Rectal smooth muscle tissue (tissue), 1 donor: Measurements from ENCODE around the gene ATP6V0E2.

Source experiments
- H3K27ac ChIP-seq: one replicate; pipeline ENCODE4 v1.7.0; 2013; ENCODE audit warnings: low read depth, low read length, inconsistent platforms
- H3K27me3 ChIP-seq: one replicate; pipeline ENCODE4 v1.7.0; 2013; ENCODE audit warnings: low read length; ENCODE audit not compliant: control insufficient read depth, insufficient read depth
- H3K36me3 ChIP-seq: one replicate; pipeline ENCODE4 v1.7.0; 2013; ENCODE audit warnings: low read length; ENCODE audit not compliant: control insufficient read depth, insufficient read depth
- H3K4me1 ChIP-seq: one replicate; pipeline ENCODE4 v1.7.0; 2013; ENCODE audit warnings: low read length; ENCODE audit not compliant: control insufficient read depth, insufficient read depth
- H3K4me3 ChIP-seq: one replicate; pipeline ENCODE4 v1.7.0; 2013; ENCODE audit warnings: low read length
- H3K9ac ChIP-seq: one replicate; pipeline ENCODE4 v1.7.0; 2013; ENCODE audit warnings: low read length

The ATP6V0E2 gene

DNA sequence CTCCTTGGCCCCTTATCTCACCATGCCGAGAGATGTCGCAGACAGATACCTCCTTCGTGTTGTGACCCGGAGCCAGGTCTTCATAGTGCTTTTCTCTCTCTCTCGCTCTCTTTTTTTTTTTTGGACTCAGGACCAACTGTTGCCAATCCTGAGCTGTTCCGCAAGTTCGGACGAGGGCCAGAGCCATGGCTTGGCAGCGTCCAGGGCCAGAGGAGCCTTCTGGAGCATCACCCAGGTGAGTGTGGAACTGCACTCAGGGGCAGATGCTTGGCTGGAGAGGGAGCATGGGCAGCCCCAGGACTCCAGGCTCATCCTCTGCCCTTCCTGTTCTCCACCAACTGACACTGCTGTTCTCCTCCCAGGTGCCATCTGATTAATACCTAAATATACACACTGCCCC, 27.7 kb upstream of the ATP6V0E2 start:
- H3K27me3 ChIP-seq = no peaks in the 10 kb centered on the region
- H3K4me3 ChIP-seq = no peak overlapping the region
- no peak overlapping the region for H3K27ac ChIP-seq
- no peaks in the 10 kb centered on the region for H3K4me1 ChIP-seq
- H3K36me3 ChIP-seq = peaks cover 5% of the 10 kb centered on the region
- H3K9ac ChIP-seq = no peak overlapping the region

GRCh38 chr7:149846436-149847046, 27.2 kb upstream of the ATP6V0E2 start:
- Histone ChIP-seq H3K9ac (no peak overlapping the region), H3K4me3 (no peak overlapping the region), H3K27me3 (no peaks in the 10 kb centered on the region), H3K4me1 (no peaks in the 10 kb centered on the region), H3K27ac (no peak overlapping the region), H3K36me3 (peaks cover 5% of the 10 kb centered on the region)

- Histone ChIP-seq H3K4me3 (no peak overlapping the region), H3K27ac (no peak overlapping the region), H3K36me3 (peaks cover 9% of the 10 kb centered on the region), H3K4me1 (no peaks in the 10 kb centered on the region), H3K9ac (no peak overlapping the region), H3K27me3 (no peaks in the 10 kb centered on the region)
Observed at GRCh38 chr7:149849174-149849573, 24.6 kb upstream of the ATP6V0E2 start.

- H3K36me3 ChIP-seq = peaks cover 9% of the 10 kb centered on the region
- H3K27ac ChIP-seq = no peak overlapping the region
Observed at GRCh38 chr7:149850007-149850594, 23.7 kb upstream of the ATP6V0E2 start.

DNA sequence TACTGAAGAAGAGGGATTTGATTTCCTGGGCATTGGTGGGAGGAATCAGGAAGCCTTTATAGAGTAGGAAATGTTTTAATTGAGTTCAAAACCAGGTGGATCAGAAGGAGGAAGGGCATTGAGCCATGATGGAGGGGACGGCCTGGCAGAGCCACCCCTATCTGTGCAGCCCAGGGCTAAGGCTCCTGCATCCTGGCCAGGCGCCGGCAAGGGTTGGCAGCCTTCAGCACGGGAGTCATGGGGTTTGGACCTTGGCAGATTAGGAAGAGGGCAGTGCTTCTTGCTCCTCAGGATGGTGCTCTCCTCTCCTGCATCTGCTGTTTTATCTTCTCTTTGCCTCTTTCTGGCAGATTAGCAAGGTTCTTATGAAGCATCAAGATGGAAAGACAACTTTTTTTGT, 23.1 kb upstream of the ATP6V0E2 start:
- Histone ChIP-seq H3K4me3 (no peak overlapping the region), H3K36me3 (peaks cover 9% of the 10 kb centered on the region), H3K4me1 (no peaks in the 10 kb centered on the region), H3K27ac (no peak overlapping the region), H3K27me3 (no peaks in the 10 kb centered on the region), H3K9ac (no peak overlapping the region)

More at GRCh38 chr7:149850007-149850594, 23.7 kb upstream of the ATP6V0E2 start:
- Histone ChIP-seq H3K4me3 (no peak overlapping the region), H3K4me1 (no peaks in the 10 kb centered on the region), H3K9ac (no peak overlapping the region), H3K27me3 (no peaks in the 10 kb centered on the region)

- H3K9ac ChIP-seq = no peak overlapping the region
- H3K27me3 ChIP-seq = no peaks in the 10 kb centered on the region
- no peak overlapping the region for H3K27ac ChIP-seq
- H3K36me3 ChIP-seq = peaks cover 4% of the 10 kb centered on the region
- H3K4me3 ChIP-seq = no peak overlapping the region
- H3K4me1 ChIP-seq = no peaks in the 10 kb centered on the region
Observed at GRCh38 chr7:149851449-149851848, 22.3 kb upstream of the ATP6V0E2 start.

- Histone ChIP-seq H3K4me1 (no peaks in the 10 kb centered on the region), H3K9ac (no peak overlapping the region), H3K27me3 (no peaks in the 10 kb centered on the region), H3K36me3 (peaks cover 4% of the 10 kb centered on the region), H3K4me3 (no peak overlapping the region), H3K27ac (no peak overlapping the region)
Observed at GRCh38 chr7:149853157-149853556, 20.6 kb upstream of the ATP6V0E2 start.

DNA sequence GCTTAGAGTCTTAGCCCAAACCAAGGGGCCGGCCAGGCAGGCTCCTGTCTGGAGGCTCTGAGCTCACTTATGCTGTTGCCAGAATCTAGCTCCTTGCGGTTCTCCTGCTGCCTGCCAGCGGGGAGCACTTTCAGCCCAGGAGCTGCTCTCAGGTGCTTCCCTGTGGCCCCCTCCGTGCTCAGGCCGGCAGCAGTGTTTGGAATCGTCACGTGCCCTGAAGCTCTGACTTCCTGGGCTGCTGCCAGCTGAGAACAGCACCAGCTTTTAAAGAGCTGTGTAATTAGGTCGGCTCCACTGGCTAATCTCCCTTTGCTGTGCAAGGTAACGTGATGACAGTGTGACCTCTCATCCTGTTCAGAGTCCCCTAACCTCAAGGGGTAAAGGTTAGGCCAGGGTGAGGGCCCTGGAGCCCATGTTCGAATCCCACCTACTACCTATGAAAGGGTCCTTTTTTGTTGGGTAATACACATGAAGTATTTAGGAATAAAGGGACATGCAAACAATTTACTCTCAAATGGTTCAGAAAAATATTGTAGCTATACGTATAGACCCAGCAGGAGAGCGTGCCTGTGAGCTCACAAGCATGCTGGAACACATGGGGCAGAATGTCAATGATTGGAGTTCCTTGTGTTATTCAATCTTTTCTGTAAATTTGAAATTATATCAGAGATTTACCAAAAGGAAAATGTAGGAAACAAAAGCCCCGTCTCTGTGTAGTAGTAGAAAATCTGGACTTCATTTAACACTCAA, 19.0 kb upstream of the ATP6V0E2 start:
- Histone ChIP-seq H3K36me3 (peaks cover 8% of the 10 kb centered on the region), H3K27me3 (no peaks in the 10 kb centered on the region), H3K4me1 (no peaks in the 10 kb centered on the region), H3K4me3 (no peak overlapping the region), H3K9ac (no peak overlapping the region), H3K27ac (no peak overlapping the region)

DNA sequence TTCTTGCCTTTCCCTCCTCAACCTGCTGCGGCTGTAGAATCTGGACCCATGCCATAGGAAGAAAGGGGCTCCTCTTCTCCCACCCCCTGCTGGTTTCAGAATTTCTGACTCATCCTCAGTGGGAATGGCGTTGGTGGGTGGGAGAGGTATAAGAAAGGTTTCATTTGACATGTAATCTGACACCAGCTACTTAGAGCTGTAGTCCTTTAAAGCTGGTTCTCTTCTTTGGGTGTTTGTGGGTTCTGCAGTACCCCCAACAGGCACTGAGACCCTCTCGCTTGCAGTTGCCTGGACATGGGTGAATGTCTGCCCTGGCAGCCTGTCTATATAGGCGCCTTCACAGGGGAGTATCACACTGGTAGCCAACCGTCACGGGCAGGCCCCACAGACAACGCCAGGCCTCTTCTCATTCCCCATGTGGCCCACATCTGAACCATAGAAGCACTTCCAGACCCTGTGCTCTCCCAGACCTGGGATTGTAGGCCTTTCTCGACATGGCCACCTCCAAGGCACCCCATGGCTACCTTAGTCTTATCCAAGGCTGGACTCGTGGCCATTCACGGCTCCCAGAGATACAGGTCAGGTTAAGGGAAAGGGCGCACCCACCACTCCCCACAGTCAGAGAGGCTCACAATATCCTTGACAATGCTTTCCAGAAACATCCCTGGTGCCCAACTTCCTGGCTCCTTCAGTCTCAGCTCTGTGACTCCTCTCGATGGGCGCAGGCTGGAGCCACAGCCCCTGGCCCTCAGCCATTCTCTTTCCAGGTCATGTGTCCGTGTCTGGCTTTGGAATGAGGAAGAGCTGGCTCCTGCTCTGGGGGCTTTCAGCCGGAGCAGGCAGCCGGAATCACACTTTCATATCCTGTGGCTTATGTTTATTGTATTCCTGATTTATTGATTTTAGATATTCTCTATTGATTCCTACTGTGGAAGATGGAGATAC, 18.1 kb upstream of the ATP6V0E2 start:
- H3K36me3 ChIP-seq = peaks cover 13% of the 10 kb centered on the region

DNA sequence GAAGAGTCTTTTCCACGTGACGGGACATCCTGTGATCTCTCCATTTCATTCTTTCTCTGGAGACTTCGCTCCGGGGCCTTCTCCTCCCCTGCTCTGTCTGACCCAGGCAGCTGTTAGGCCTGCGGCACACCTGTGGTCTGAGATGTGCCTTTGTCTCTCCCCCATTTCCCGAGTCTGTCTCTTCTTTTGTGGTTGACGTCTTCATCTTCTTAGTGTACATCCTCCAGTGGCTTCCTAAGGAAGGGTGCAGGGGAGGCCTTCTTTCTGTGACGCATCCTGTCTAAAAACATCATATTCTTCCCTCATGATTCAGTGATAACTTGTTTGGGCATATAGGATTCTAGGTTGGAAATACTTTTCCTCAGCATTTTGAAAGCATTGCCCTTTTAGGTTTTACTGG, 17.2 kb upstream of the ATP6V0E2 start:
- Histone ChIP-seq H3K27ac (no peak overlapping the region), H3K4me1 (no peaks in the 10 kb centered on the region), H3K27me3 (no peaks in the 10 kb centered on the region), H3K36me3 (peaks cover 20% of the 10 kb centered on the region), H3K9ac (no peak overlapping the region), H3K4me3 (no peak overlapping the region)

More for the DNA sequence above, 18.1 kb upstream of the ATP6V0E2 start:
- H3K4me1 ChIP-seq = no peaks in the 10 kb centered on the region
- H3K4me3 ChIP-seq = no peak overlapping the region
- H3K9ac ChIP-seq = no peak overlapping the region
- H3K27ac ChIP-seq = no peak overlapping the region
- H3K27me3 ChIP-seq = no peaks in the 10 kb centered on the region

- Histone ChIP-seq H3K27ac (no peak overlapping the region), H3K4me3 (no peak overlapping the region), H3K4me1 (no peaks in the 10 kb centered on the region), H3K36me3 (peaks cover 26% of the 10 kb centered on the region), H3K9ac (no peak overlapping the region), H3K27me3 (no peaks in the 10 kb centered on the region)
Observed at GRCh38 chr7:149859369-149859768, 14.4 kb upstream of the ATP6V0E2 start.

- peaks cover 29% of the 10 kb centered on the region for H3K36me3 ChIP-seq
- H3K4me1 ChIP-seq = no peaks in the 10 kb centered on the region
- no peak overlapping the region for H3K4me3 ChIP-seq
- H3K9ac ChIP-seq = no peak overlapping the region
- no peak overlapping the region for H3K27ac ChIP-seq
- H3K27me3 ChIP-seq = no peaks in the 10 kb centered on the region
Observed at GRCh38 chr7:149859876-149860275, 13.9 kb upstream of the ATP6V0E2 start.
